HG03439 (cell line): ENCODE measurements around the gene RAB6B.

ENCODE experiments used
- ATAC-seq: cut with Tn5 transposase; IDR thresholded peaks from one replicate; pipeline ENCODE4 v1.9.1; 2021; ENCODE audit warnings: mild to moderate bottlenecking, moderate library complexity; ENCODE audit not compliant: unreplicated experiment

The RAB6B gene

DNA sequence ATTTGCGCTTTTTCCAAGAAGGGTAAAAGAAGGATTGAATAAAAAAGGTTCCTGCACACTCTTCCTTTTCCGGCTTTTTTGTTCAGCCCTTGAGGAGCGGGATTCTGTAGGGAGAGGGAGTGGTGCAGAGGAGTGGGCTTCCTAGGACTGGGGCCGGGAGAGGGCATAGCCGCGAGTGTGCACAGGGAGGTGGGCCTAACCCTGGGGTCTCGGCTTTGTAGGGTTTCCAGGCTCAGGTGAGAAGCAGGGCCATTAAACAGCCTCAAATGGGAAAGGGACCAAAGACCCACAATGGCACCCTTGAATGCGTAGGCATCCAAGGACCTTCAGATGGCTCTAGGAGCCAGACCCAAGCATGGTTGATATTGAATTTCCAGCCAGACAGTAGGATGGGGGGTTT, 35.4 kb upstream of the RAB6B start:
- ATAC-seq = no peak

DNA sequence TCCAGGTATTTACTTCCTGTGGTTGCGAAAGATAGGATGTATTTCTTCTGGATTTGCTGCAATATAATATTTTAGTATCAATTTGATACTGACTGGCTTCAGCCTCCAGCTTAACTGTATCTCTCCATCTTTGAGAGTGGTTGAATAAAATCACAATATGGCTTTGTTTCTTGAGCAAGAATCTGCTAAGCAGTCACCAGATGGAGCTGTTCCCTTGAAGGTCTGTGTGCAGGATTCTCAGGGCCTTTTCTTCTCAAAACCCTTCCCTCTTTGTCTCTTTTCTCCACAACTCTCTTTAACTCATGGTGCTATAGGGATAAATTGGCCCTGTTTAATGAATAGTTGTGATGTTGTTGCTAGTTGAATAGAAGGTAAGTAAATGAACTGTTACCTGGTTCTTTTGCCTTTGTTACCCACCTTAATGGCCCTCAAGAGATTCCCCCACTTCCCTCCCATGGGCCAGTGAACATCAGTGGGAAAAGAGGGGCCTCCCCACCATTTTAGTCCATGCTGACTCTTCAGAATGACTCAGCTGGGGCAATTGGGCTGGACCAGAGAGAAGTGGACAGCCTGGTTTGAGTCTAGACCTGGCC, 34.8 kb upstream of the RAB6B start:
- no peak for ATAC-seq

DNA sequence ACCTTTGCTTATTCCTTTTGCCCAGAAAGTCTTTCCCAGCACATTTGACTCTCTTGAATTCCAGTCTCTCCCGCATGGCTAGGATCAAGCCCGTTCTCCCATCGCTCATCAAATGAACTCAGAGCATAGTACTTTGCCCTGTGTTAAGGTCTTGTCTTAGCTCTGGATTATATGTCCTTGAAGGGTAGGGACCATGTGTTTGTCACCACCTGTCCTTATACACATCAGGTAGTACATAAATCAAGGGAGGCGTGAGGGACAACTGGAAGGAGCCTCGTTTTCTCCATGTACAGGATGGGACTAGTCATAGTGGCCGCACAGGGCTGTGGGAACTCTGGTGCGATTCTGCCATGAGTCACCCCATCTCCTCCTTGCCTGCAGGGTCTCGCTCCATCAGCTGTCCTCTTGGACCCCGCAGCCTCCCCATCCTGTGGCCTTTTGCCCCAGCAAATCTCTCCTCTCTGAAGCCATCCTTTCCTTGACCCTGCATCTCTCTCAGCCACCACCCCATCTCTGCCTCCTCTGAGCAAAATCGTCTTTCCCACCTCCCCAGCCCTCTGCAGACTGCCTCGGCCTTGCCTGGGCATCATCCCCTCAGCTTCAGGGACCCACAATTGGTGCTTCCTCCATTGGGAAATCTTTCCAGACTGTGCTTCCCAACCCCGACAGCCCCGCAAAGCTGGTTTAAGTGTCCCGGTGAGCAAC, 33.4 kb upstream of the RAB6B start:
- no peak for ATAC-seq

DNA sequence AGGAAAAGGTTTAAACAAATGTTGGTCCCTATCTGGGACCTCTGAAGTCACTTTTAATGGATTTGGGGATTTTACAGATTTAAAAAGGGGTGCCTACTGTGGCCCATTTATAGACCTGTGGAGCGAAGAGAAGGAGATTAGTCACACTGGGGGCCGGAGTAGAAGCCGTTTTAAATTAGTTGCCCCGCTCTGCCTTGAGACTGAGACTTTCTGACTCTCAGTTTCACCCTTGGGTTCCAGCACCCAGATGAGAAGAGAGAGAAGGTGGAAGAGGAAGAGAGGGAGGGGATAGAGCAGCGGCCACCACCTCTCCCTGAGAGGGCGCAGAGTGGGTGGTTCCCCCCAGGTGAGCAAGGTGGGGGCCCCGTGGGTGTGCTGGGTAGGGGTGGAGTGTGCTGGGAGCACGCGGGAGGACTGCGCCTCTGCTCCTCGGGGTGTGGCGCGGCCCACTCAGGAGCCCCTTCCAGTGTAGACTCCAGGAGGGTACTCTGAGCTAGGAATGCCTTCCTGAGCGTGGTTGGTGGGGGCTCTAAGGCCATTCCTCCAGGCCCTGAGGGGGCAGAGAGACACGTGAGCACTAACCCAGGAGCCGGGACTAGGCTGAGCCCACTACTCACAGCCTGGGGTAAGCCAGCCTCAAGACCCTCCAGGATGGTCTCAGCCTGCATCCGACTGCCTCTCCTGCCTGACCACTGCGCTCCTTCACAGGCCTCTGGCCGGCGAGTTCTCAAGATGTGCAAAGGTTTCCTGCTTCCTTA, 32.6 kb upstream of the RAB6B start:
- ATAC-seq = no peak

DNA sequence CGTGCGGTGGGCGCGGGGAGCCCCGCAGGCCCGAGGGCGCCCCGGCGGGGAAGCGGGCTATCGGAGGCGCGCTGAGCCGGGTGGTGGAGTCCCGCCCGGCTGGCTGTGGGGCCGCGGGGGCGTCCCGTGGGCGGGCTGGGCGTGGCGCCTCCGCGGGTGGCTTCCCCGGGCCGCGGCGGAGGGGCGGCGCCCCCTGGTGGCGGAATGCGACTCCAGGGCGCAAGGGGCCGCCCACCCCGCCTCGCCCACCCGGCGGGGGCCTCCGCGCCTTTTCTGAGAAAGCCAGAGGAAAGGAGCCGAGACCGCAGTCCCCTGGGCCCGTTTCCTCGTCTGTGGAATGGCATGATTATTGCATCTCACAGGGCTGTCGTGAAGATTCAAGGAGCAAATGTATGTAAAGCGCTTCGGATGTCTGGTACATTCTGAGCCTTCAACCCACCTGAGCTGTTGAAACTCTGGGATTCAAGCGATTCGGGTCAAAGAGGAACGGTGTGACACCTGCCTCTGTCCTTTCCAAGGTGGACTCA, 31.9 kb upstream of the RAB6B start:
- ATAC-seq = peak; percentile 61

DNA sequence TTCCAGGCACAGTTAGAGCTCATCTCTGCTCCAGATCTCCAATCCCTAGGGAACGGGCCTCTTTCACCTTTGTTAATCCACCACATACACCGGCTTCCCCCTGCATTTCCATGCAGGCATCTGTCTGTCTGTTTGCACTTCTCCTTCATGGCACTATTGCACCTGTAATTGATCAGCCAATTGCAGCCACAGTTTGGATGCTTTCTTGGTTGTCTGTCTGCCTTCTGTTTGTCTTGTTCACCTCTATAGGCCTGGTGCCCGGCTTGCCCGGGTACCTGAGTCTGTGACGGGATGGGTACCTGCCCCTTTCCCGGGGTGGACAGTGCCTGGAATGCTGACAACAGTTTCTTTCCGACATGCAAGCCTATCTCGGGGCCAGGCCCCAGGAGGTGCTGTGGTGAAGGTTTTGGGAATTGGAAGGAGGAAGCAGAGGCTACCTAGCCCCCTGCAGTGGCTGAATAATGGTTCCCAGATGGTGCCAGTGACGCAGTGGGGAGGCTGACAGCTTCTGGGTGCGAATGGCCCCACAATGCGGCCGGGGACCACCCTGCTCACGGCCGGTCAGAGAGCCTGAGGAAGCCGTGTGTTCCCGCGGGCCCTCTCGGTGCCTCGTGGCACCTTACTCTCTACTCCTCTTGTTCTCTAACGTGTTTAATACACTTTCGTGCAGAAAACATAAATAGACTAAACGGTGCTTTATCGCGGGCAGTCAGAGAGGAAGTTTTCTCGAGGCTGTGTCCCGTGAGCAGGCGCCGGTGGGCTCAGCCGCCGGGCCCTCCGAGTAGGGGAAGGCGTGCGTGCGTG, 31.3 kb upstream of the RAB6B start:
- no peak for ATAC-seq

DNA sequence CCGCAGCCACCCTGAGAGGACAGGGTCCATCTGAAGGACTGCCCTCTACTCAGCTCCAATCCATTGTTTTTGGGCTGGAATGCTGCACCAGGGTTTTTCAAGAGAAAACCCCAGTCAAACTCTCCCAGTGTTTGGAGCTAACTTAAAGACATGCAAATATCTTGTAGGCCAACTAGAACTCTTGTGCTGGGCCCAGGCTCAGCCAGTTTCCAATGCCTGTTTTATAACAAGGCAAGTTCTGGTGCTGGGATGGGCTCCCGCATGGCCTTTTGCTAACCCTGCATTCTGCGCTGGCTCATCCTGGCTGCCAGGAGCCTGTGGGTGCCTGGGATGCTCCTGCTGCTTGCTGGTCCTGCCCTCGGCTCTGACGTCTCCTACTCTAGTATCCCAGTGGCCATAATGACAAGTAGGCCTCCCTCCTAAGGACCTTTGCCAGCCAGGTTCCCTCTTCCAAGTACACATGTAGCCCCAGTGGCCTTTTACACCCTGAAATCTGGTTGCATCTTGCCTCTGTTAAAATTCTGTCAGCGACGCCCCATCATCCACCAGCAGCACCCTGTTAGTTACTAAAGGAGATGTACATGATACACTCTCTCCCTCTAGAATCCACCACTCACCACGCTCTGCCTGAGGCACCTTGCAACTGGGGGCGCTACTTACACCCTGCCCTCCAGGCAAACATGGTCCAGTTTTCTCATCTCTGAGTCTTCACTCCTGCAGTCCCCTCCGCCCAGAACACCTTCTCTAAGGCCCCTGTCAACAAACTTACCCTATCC, 30.5 kb upstream of the RAB6B start:
- ATAC-seq = no peak

DNA sequence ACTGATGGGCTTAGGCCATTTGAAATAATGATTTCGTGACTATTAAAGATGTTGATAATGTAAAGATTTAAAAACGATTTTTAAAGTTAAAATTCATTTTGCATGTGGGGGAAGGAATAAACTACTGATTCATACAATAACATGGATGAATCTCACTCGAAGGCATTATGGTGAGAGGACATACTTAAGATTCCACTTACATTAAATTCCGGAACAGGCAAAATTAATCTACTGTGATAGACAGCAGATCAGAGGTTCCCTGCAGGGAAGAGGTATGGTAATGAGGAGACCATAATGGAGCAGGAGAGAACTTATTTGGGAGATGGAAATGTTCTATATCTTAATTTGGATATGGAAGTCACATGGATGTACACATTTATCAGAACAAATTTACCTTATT, 28.4 kb upstream of the RAB6B start:
- no peak for ATAC-seq

DNA sequence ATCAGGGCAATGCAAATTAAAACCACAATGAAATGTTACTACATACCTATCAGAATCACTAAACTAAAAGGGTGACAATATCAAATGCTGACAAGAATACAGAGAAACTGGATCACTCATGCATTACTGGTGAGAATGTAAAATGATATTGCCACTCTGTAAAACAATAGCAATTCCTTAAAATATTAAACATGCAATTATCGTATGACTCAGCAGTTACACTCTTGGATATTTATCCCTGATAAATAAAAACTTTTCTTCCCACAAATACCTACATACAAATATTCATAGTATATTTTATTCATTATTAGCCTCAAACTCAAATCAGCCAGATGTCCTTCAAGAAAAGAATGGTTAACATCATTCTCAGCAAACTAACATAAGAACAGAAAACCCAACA, 25.9 kb upstream of the RAB6B start:
- no peak for ATAC-seq

DNA sequence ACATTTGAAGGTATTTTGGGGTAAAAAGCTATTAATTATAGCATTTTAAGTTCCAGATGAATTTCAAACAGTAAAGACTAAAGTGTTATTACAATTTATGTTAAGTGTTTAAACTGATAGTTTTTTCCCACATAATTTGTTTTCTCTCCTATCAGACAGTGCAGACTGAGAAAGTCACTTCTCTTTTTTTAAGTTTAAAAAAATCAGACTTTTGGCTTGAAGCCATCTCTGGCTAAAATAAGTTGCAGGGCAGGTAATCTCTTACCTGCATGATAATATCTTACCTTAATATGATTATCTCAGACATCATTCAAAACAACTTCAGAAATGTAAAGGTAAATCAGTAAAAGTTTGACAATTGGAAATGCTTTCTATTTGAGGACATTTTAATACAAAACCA, 21.5 kb upstream of the RAB6B start:
- no peak for ATAC-seq

DNA sequence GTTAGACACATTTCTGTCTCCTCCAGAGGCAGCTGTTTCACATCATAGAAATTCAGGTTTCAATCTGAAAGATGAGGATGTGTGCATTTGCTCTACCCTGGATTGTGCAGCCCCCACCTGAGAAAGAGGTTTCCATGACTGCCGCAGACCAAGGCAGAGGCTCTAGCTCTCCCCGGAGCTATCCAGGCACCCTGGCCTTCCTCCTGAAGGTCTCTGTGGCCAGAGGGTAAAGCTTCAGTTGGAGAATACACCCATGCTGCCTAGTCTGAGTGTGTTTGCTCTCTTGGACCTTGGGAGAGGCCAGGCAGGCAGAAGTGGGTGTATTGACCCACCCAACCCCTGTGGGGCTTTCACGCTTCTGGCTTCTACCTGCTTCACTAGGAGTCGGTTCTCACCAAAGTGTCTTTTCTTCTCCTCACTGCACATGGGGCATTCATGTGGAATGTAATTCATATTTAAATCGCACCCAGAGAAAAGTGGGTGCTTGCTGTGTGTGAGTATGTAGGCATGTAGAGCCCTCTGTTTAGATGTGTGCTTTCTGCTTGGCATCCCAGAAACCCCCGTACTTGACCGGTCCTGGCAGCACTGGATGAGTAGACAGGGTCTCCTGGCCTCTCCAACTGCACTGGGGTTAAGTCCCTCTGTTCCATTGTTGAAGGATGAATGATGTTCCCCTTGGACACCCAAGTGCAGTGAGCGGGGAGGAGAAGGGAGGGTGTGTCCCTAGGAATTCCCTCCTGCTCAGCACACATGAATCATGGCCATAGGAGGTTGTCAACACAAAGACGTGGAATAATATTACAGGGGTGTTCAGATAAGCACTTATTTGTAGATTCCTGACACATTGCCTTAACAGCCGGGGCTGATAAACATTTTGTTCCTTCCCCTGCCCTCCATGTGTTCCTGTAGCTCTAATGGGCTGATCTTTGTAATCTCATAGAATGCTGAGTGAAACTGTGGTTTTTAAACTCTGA, 20.3 kb upstream of the RAB6B start:
- ATAC-seq = no peak

DNA sequence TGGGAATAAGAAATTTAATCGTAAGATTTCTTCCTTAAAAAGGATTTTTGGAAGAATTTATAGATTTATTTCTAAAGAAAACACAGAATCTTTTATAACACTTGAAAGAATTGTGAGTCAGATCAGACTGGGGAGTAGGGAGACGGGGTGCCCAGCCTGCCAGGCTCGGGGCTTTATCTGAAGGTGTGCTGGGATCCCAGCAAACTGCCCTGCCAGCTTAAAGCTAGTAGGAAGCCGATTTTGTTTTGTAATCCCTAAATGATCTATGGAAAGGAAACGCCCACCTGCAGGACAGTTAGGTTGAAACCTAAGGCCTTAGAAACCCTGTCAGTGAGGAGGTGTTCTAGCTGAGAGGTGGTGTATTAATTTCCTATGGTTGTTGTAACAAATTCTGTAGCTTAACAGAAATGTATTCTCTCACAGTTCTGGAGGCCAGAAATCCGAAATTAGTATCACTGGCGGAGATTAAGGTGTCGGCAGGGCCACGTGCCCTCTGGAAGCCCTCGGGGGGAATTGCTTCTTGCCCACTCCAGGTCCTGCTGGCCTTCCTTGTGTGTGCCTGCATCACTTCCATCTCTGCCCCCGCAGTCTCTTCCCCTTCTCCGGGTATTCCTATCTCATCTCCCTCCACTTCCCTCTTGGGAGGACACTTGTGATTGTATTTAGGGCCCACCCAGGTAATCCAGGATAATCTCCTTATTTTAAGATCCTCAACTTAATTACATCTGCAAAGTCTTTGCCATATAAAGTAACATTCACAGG, 19.3 kb upstream of the RAB6B start:
- ATAC-seq = no peak

DNA sequence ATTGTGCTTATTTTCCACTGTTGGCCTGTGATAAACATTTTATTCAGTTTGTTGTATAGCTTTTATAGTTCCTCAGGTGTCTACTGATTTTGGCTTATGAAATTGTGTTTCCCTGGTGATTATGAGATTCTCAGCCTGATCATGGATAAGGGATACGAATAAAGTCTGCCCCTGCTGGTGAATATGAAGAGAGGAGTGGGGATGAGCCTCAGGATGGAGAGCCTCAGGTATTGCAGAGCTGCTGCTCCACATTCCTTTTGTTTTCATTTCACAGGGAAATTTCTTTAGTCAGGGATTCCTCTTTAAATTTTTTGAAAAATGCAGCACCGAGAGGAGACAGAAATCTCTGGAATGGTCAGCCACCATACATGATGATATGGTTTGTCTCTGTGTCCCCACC, 14.7 kb upstream of the RAB6B start:
- ATAC-seq = no peak

DNA sequence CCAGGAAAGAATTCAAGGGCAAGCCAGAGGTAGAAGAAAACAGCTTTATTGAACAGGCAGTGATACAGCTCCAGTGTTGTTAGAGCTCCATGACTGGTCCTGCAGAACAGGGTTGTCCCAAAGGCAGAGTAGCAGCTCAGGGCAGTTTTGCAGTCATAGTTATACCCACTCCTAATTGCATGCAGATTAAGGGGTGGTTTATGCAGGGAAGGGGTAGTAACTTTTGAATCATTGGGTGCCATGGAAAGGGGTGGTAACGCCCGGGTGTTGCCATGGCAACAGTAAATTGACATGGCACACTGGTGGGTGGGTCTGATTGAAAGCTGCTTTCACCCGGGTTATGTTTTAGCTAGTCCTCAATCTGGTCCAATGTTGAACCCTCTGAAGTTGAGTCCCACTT, 9.7 kb upstream of the RAB6B start:
- ATAC-seq = no peak

DNA sequence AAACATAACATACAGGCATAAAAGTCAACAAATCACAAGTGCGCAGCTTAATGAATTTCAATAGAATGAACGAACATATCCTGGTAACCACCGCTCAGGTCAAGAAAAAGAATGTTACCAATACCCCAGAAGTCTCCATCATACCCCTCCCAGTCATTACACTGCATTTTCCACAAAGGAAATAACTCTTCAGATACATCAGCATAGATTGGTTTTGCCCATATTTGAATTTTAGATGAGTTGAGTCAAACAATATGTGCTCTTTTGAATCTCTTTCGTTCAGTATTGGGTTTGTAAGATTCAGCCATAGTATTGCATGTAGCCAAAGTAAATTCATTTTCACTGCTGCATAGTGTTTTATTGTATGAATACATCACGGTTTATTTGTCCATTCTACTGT, 6.2 kb upstream of the RAB6B start:
- no peak for ATAC-seq

DNA sequence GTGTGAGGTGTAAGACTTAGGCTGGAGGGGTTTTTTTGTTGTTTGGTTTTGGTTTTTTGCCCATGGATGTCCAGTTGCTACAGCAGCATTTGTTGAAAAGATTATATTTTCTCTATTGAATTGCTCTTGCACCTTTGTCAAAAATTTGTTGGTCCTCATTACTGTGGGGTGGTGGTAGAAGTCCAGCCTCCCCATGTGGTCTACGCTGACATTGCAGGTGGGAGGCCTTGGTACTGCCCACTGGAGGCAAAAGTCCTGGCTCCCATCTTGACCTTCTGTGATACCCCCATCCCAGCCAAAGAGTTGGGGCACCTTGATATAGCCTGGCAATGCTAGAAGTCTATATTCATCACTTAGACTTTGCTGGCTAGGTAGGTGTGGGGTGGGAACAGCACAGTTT, 5.4 kb upstream of the RAB6B start:
- ATAC-seq = no peak

DNA sequence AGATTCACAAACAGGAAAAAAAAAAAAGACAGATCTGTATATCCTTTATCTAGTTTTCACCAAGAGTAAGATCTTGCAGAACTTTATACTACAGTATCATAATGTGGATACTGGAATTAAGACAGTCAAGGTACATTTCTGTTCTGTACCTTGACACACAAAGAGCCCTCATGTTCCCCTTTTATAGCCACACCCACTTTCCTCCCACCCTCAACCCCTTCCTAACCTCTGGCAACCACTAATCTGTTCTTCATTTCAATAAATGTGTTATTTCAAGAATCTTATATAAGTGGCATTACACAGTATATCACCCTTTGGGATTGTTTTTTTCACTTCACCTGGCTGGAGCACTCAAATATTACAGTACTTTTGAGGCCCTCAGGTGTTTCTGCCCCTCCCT, 3.6 kb upstream of the RAB6B start:
- ATAC-seq = no peak

DNA sequence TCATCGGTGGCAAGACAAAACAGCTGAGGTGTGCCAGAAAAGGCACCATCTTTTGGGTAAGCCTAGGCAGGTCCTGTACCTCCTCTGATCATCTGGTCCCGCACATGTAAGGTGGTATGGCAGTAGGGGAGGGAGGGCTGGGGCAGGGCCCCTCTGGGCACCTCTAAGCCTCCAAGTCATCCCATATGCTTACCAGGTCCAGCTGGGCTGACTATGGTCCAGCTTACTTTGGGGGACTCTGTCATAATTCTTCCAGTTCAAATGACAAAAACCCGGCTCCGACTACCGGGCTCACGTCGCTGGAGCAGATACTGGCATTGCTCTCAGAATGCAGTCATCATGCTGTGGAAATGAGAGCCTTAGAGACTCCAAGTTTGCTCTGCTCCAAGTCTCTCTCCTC, 1.9 kb upstream of the RAB6B start:
- ATAC-seq = no peak
